Femur (tissue), 1 donor: Measurements from ENCODE around the gene TSC1.
A peak's percentile ranks its signal among the peaks of the same experiment; 100 is the strongest.

Experiments
- DNase-seq: peaks from one replicate; pipeline ENCODE4 v3.0.0-alpha.2; 2017

Gene TSC1

GRCh38 chr9:132886334-132886725, 58.1 kb downstream of the TSC1 start:
- no peak for DNase-seq

- DNase-seq = no peak
These were observed 58.6 kb downstream of the TSC1 start for GRCh38 chr9:132885720-132886333.

GRCh38 chr9:132883349-132884294, 60.8 kb downstream of the TSC1 start:
- DNase-seq = no peak

GRCh38 chr9:132882616-132883015, 61.8 kb downstream of the TSC1 start:
- DNase-seq = no peak

GRCh38 chr9:132881826-132882225, 62.6 kb downstream of the TSC1 start:
- DNase-seq = no peak

- no peak for DNase-seq
These were observed 64.1 kb downstream of the TSC1 start for GRCh38 chr9:132880324-132880661.

- DNase-seq = no peak
These were observed 64.7 kb downstream of the TSC1 start for GRCh38 chr9:132879457-132880323.

- peak; percentile 88 for DNase-seq
These were observed 65.5 kb downstream of the TSC1 start, which contains the start of gene SPACA9 for GRCh38 chr9:132878695-132879456. SPACA9 (plus strand) TSS chr9:132878898; CDS start chr9:132883948, 5,050 bp downstream.

- peak; percentile 86 for DNase-seq
These were observed 66.4 kb downstream of the TSC1 start, which contains the start of gene AK8 for GRCh38 chr9:132877824-132878694. AK8 (minus strand) TSS chr9:132878284; CDS start chr9:132878255, 29 bp downstream.

GRCh38 chr9:132877458-132877823, 67.0 kb downstream of the TSC1 start:
- DNase-seq = no peak

- DNase-seq = no peak
These were observed 67.6 kb downstream of the TSC1 start for GRCh38 chr9:132876849-132877248.

GRCh38 chr9:132875159-132875558, 69.3 kb downstream of the TSC1 start:
- DNase-seq = no peak

- no peak for DNase-seq
These were observed 71.0 kb downstream of the TSC1 start for GRCh38 chr9:132873403-132873802.

GRCh38 chr9:132869266-132869665, 75.2 kb downstream of the TSC1 start:
- no peak for DNase-seq

GRCh38 chr9:132866898-132867297, 77.5 kb downstream of the TSC1 start:
- DNase-seq = no peak

- DNase-seq = no peak
These were observed 79.7 kb downstream of the TSC1 start for GRCh38 chr9:132864691-132865090.

- no peak for DNase-seq
These were observed 80.1 kb downstream of the TSC1 start for GRCh38 chr9:132864277-132864676.

GRCh38 chr9:132863096-132863495, 81.3 kb downstream of the TSC1 start:
- no peak for DNase-seq

GRCh38 chr9:132862533-132862932, 81.9 kb downstream of the TSC1 start:
- DNase-seq = no peak

- DNase-seq = no peak
These were observed 82.8 kb downstream of the TSC1 start for GRCh38 chr9:132861666-132862065.

GRCh38 chr9:132858751-132859150, 85.7 kb downstream of the TSC1 start:
- no peak for DNase-seq
